OCI-LY3 (cell line): ENCODE measurements around the gene ALX3.

Experiments used
- H2AFZ ChIP-seq: fragments of 200-600, 300-600 bp; shearing (Covaris generic); 2 replicates; pipeline ENCODE4 v1.6.0; 2014; ENCODE audit warnings: antibody characterized with exemption, low read depth, low read length
- H3K27ac ChIP-seq: fragments of 200-600, 300-600 bp; sonication (generic); 2 replicates; pipeline ENCODE4 v1.5.1; 2014; ENCODE audit warnings: mild to moderate bottlenecking, low read length, moderate library complexity, mixed read lengths
- H3K27me3 ChIP-seq: fragments of 200-600, 300-600 bp; sonication (generic); 2 replicates; pipeline ENCODE4 v1.6.1; 2014; ENCODE audit warnings: low read depth, low read length, mixed read lengths
- H3K36me3 ChIP-seq: fragments of 200-600, 300-600 bp; sonication (generic); replicated peaks from 2 replicates; pipeline ENCODE3; 2014; ENCODE audit warnings: low read depth, low read length, mixed read lengths
- H3K4me1 ChIP-seq: fragments of 300-600, 200-600 bp; sonication (generic); 2 replicates; pipeline ENCODE4 v1.6.1; 2014; ENCODE audit warnings: low read length, mixed read lengths
- H3K4me2 ChIP-seq: fragments of 200-600, 300-600 bp; sonication (generic); 2 replicates; pipeline ENCODE4 v1.6.1; 2014; ENCODE audit warnings: low read length, mixed read lengths
- H3K4me3 ChIP-seq: fragments of 300-600, 200-600 bp; sonication (generic); 2 replicates; pipeline ENCODE4 v1.5.1; 2014; ENCODE audit warnings: antibody characterized with exemption, mild to moderate bottlenecking, low read length, moderate library complexity
- H3K79me2 ChIP-seq: fragments of 300-600, 200-600 bp; shearing (Covaris generic); 2 replicates; pipeline ENCODE4 v1.6.1; 2014; ENCODE audit warnings: mild to moderate bottlenecking, low read length, mixed read lengths
- H3K9ac ChIP-seq: fragments of 300-600, 200-600 bp; shearing (Covaris generic); 2 replicates; pipeline ENCODE4 v1.6.0; 2014; ENCODE audit warnings: mild to moderate bottlenecking, low read length, moderate library complexity
- H3K9me3 ChIP-seq: fragments of 200-600, 300-600 bp; shearing (Covaris generic); 2 replicates; pipeline ENCODE4 v1.6.1; 2014; ENCODE audit warnings: low read length, mixed read lengths; ENCODE audit not compliant: insufficient read depth
- H4K20me1 ChIP-seq: fragments of 200-600, 300-600 bp; sonication (generic); 2 replicates; pipeline ENCODE4 v1.6.1; 2016; ENCODE audit warnings: low read length, mixed read lengths; ENCODE audit not compliant: insufficient read depth
- CTCF ChIP-seq: fragments of 200-600, 300-600 bp; sonication (generic); IDR thresholded peaks from 2 replicates; pipeline ENCODE4 v1.5.1; 2014; ENCODE audit warnings: antibody characterized with exemption, low read length, low read depth
- EZH2phosphoT487 ChIP-seq: fragments of 200-600 bp; shearing (Covaris generic); IDR thresholded peaks from 2 replicates; pipeline ENCODE4 v1.6.1; 2018; ENCODE audit warnings: antibody characterized with exemption, mixed run types, low read depth

ALX3 gene

GRCh38 chr1:110051262-110051648 is 19.2 kb downstream of the ALX3 start:
- no peaks in the 10 kb centered on the region for H3K79me2 ChIP-seq
- no peaks in the 10 kb centered on the region for H3K9me3 ChIP-seq
- H3K27me3 ChIP-seq = no peaks in the 10 kb centered on the region
- H3K9ac ChIP-seq = no peak overlapping the region
- H3K36me3 ChIP-seq = peaks cover 22% of the 10 kb centered on the region
- no peak overlapping the region for H3K4me3 ChIP-seq
- no peak overlapping the region for H3K27ac ChIP-seq
- no peaks in the 10 kb centered on the region for H4K20me1 ChIP-seq
- H2AFZ ChIP-seq = no peak overlapping the region
- no peaks in the 10 kb centered on the region for H3K4me1 ChIP-seq
- TF ChIP-seq CTCF (no peak), EZH2phosphoT487 (no peak)
- no peak overlapping the region for H3K4me2 ChIP-seq

GRCh38 chr1:110050602-110051261 is 19.7 kb downstream of the ALX3 start:
- TF ChIP-seq EZH2phosphoT487 = no peak
- no peak for TF ChIP-seq CTCF
- H3K4me3 ChIP-seq = no peak overlapping the region
- no peak overlapping the region for H3K4me2 ChIP-seq
- no peak overlapping the region for H3K27ac ChIP-seq
- no peaks in the 10 kb centered on the region for H3K9me3 ChIP-seq
- H3K79me2 ChIP-seq = no peaks in the 10 kb centered on the region
- H3K27me3 ChIP-seq = no peaks in the 10 kb centered on the region
- H2AFZ ChIP-seq = no peak overlapping the region
- peaks cover 24% of the 10 kb centered on the region for H3K36me3 ChIP-seq
- H4K20me1 ChIP-seq = no peaks in the 10 kb centered on the region
- H3K9ac ChIP-seq = no peak overlapping the region
- no peaks in the 10 kb centered on the region for H3K4me1 ChIP-seq

- no peaks in the 10 kb centered on the region for H3K27me3 ChIP-seq
- H3K79me2 ChIP-seq = no peaks in the 10 kb centered on the region
- no peak overlapping the region for H3K4me2 ChIP-seq
- no peak overlapping the region for H3K4me3 ChIP-seq
- no peak overlapping the region for H3K9ac ChIP-seq
- no peaks in the 10 kb centered on the region for H3K4me1 ChIP-seq
- H3K36me3 ChIP-seq = peaks cover 23% of the 10 kb centered on the region
- H4K20me1 ChIP-seq = no peaks in the 10 kb centered on the region
- H3K27ac ChIP-seq = no peak overlapping the region
- H3K9me3 ChIP-seq = no peaks in the 10 kb centered on the region
- TF ChIP-seq CTCF (no peak), EZH2phosphoT487 (no peak)
- no peak overlapping the region for H2AFZ ChIP-seq
These were observed 20.5 kb downstream of the ALX3 start for GRCh38 chr1:110049801-110050601.

- H3K36me3 ChIP-seq = peaks cover 16% of the 10 kb centered on the region
- TF ChIP-seq EZH2phosphoT487 = no peak
- TF ChIP-seq CTCF = no peak
These were observed 21.4 kb downstream of the ALX3 start for GRCh38 chr1:110048923-110049601.

More at GRCh38 chr1:110048923-110049601, 21.4 kb downstream of the ALX3 start:
- H3K4me3 ChIP-seq = no peak overlapping the region
- no peak overlapping the region for H2AFZ ChIP-seq
- H3K9me3 ChIP-seq = no peaks in the 10 kb centered on the region
- H3K27ac ChIP-seq = no peak overlapping the region
- no peak overlapping the region for H3K4me2 ChIP-seq
- no peak overlapping the region for H3K9ac ChIP-seq
- H4K20me1 ChIP-seq = no peaks in the 10 kb centered on the region
- no peaks in the 10 kb centered on the region for H3K79me2 ChIP-seq
- no peaks in the 10 kb centered on the region for H3K27me3 ChIP-seq
- no peaks in the 10 kb centered on the region for H3K4me1 ChIP-seq
